Fibroblast of skin of scalp (primary cell): Measurements from ENCODE around the gene TIMM10B.
"Not testable (repeated sequence)": the region's sequence is repeated elsewhere in the genome, so short reads cannot be mapped to it uniquely, and the experiment has no call there.

ENCODE experiments used
- DNase-seq: peaks from one replicate; pipeline ENCODE4 v3.0.0-alpha.2; 2013

Gene TIMM10B

GRCh38 chr11:6516865-6517264 is 35.6 kb downstream of the TIMM10B start:
- no peak for DNase-seq

- no peak for DNase-seq
These were observed 39.0 kb downstream of the TIMM10B start for GRCh38 chr11:6520265-6520664.

- not testable (repeated sequence) for DNase-seq
These were observed 40.6 kb downstream of the TIMM10B start for GRCh38 chr11:6521946-6522345.

GRCh38 chr11:6523253-6523652 is 42.0 kb downstream of the TIMM10B start:
- DNase-seq, result peak; percentile 54

- DNase-seq, result no peak
These were observed 45.3 kb downstream of the TIMM10B start for GRCh38 chr11:6526411-6527135.

- no peak for DNase-seq
These were observed 48.0 kb downstream of the TIMM10B start for GRCh38 chr11:6529266-6529665.

GRCh38 chr11:6530848-6531247 is 49.5 kb downstream of the TIMM10B start:
- DNase-seq, result no peak

- peak; percentile 43 for DNase-seq
These were observed 50.0 kb downstream of the TIMM10B start for GRCh38 chr11:6531267-6531752.
